ENCODE results near the gene ADGRF4.

ADGRF4 gene, protein sequence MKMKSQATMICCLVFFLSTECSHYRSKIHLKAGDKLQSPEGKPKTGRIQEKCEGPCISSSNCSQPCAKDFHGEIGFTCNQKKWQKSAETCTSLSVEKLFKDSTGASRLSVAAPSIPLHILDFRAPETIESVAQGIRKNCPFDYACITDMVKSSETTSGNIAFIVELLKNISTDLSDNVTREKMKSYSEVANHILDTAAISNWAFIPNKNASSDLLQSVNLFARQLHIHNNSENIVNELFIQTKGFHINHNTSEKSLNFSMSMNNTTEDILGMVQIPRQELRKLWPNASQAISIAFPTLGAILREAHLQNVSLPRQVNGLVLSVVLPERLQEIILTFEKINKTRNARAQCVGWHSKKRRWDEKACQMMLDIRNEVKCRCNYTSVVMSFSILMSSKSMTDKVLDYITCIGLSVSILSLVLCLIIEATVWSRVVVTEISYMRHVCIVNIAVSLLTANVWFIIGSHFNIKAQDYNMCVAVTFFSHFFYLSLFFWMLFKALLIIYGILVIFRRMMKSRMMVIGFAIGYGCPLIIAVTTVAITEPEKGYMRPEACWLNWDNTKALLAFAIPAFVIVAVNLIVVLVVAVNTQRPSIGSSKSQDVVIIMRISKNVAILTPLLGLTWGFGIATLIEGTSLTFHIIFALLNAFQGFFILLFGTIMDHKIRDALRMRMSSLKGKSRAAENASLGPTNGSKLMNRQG

GRCh38 chr6:47698342-47698787, at the start of gene ADGRF4:
TSS of gene ADGRF4 (plus strand) at chr6:47698580. CDS start at chr6:47707246, 8,666 bp downstream.
- no peak for DNase-seq (ENCODE audit: low read depth)

- DNase-seq (ENCODE audit: low read depth), result no peak
Measured at GRCh38 chr6:47650553-47651432, 47.6 kb upstream of the ADGRF4 start.

DNA sequence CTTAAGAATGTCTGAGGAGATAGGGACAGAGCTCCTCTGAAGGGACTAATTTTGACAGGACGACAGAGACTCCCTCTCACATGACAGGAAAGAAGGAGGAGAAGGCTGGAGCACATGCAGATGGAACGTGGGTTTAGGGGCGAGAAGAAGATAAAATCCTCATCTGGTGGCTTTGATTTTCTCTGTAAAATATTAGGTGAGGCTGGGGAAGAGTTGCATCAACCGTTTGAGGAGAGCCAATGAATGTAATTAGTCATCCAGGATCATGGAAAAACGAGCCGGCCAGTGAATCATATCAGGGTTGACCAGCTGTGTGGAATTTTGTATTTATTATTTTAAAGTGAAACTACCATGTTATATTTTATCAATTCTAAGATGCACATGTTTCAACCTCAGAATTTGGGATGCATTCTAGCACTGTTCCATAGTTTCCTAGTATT, 46.9 kb upstream of the ADGRF4 start:
- DNase-seq (ENCODE audit: low read depth), result no peak

DNA sequence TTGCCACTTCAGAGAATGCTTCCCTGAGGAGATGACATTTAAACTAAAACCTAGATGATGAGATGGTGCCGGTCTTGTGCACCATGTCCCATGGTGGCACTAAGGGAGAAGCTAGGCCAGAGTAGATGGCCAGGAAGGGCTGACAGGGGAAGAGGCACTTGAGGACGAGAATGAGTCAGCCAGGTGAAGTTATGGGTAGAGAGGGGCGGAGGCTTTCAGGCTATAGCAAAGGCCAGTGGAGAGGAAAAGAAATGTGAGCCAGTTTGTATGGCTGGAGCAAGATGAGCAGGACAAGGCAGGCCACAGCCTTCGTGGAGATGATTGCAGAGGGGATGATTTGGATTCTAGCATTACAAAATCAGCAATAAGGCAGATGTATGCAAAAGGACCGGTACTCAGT, 44.7 kb upstream of the ADGRF4 start:
- no peak for DNase-seq (ENCODE audit: low read depth)

DNA sequence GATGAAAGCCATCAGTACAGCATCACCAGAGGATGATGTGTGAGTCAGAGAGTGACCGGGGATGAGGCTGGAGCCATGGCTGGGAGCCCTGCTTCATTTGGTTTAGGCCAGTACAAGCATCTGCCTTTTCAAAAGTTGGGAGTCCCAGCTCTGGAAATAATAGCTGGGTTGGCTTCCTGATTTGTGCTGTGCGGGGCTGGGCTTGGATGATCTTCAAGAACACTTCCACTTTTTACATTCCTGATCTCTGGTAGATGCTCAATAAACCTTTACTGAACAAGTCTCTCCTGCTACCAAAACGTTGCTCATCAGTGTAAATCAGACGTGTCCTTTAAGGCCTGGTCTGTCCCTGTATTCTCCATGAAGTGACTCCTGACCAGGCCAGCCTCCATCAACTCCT, 44.1 kb upstream of the ADGRF4 start:
- DNase-seq (ENCODE audit: low read depth), result no peak

GRCh38 chr6:47655719-47656595, 42.4 kb upstream of the ADGRF4 start:
- no peak for DNase-seq (ENCODE audit: low read depth)

DNA sequence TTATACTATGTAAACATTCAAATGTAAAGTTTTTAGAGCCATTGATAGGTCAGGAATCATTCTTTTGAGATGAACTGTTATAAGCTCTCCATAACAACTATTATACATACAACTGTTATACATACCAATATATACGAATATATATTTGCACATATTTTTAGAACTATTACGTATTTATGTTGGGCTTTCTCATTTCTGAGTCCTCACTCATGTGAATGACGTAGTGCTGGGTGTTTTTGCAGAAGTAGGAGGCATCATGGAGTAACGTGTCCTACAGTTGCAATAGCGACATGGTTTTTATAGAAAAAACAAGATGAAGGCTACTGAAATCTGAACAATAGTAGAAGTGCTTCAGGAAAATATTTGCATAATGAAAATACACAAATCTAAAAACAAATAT, 36.4 kb upstream of the ADGRF4 start:
- no peak for DNase-seq (ENCODE audit: low read depth)

DNA sequence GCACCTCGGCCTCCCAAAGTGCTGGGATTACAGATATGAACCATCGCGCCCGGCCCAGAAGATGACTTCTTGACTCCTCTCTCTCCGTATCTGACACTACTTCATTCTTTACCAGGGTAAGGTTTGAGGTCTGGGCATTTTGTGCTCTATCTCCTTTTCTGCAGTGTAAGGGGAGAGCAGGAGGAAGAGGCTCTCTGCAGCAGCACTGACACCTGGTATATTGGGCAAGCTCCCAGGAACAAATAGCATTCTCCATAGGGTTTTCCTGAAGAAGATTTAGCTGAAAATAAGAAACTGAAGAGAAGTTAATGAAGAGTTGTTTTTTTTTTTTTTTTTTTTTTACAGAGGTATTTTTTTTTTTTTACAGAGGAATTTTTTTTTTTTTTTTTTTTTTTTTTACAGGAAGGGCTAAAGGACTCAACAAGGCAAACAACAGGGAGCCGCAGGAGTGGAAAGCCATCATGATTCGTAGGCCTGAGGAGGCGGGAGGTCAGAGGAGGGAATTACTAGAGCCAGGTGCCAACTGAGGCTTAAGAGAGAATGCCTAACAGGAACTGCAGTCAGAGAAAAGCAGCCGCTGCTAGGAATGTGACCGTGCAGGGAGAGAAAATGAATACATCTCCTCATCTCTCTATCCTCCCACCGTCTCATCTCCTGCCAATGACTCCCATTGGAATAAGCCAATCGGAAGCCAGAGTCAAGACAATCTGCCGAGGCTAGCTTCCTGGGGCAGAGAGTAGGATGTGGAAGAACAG, 34.7 kb upstream of the ADGRF4 start:
- no peak for DNase-seq (ENCODE audit: low read depth)

- no peak for DNase-seq (ENCODE audit: low read depth)
Measured at GRCh38 chr6:47665112-47665511, 33.3 kb upstream of the ADGRF4 start.

DNA sequence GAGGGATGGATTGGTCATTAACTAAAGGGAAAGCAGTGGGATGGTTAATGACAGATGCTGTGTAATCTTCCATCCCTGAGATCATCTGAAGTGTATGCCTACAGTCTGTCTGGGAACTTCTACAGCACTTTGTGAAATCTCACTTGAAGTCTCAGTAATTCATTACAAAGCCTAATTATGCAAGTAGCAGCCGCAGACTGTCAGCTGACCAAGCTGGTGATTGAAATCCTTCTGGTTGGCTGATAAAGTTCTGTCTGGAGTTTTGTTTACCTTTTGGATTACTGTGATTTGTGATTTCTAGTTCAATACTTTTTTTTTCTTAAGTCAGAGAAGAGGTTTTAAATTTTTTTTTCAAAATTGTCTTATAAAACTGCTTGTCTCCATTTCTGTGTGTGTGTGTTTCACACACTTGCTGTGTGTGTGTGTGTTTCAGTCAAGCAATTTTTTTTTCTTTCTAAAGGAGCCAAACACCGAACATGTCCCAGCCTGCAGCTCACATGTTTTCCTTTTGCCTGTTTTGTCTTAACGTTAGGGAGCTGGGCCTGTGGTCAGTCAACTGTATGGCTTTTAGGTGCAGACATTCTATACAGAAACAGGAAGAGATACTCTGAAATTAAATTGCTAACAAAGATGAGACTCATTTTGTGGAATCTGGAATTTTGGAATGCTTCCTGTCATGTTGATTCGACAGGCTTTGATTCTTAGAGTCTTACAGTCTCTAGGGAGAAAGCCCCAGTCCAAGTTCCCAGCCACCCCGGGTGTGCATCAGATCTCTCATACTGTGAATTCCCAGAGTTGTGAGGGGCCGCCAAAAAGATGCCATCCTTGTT, 28.5 kb upstream of the ADGRF4 start:
- no peak for DNase-seq (ENCODE audit: low read depth)

DNA sequence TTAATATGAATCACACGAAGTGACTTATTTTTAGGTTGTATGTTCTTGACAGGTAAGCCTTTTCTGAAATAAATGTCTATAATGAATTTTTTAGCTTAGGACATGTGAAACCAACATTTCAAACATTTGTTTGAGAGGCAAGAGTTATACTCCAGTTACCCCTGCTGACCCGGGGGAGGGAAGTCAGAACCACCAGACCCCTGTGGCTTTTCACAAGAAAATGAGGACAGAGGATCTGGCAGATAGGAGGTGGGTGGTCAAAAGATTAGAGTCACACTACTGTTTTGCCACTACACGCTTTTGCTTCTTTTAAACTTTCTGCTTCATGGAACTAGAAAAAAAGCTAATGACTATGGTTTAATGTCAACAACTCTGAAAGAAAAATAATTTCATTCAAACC, 27.5 kb upstream of the ADGRF4 start:
- DNase-seq (ENCODE audit: low read depth), result no peak

DNA sequence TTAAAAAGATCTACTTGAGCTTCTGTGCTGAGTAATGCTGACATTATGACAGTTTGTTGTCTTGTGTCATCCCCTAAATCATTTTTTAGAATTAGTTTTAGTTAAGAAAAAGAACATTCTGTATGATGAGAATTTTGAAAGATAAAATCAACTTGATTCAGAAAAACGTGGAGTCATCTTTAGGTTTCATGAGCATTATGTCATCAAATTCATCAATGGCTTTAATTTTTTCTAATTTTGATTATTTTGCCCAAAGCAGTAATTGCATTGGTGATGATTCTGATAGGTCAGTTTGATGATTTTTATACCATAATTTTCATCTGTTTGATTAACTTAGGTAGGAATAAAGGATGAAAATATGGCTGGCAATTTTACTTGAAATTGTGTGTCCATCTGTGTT, 26.6 kb upstream of the ADGRF4 start:
- DNase-seq (ENCODE audit: low read depth), result no peak

DNA sequence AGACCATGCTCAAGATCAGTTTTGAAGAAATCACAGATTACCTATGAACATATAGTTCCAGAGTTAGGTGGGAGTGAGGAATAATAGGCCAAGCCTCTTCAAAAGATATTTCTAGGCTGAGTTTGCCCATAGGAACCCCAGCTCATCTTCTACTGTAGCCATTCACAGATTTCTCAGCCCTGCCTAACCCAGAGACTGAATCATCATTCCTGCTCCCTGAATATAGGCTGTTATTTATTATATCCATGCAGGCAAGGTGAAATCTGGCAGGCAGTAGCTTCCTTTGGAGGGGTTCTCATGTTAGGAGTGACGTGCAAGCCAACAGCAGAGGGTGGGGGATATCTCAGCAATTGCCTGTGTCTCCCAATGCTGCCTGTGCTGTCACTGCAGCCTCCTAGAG, 25.6 kb upstream of the ADGRF4 start:
- no peak for DNase-seq (ENCODE audit: low read depth)

DNA sequence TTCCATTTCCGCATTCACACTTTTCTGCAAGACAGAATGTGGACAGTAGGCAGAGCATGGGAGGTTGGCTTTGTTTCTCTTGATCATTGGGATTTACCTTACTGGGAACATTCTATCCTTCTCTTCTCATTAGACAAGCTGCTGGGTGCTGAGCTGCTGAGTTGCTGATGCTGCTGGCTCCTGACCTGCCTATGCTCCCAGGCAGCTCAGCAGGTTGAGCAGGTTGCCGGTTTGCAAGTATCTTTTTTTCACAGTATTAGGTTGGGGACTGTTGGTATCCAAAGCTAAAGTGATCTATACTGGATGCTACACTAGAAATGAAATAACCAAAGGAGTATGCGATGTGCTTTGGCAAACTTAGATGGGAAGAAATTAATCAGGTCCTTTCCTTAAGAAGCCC, 23.7 kb upstream of the ADGRF4 start:
- no peak for DNase-seq (ENCODE audit: low read depth)

DNA sequence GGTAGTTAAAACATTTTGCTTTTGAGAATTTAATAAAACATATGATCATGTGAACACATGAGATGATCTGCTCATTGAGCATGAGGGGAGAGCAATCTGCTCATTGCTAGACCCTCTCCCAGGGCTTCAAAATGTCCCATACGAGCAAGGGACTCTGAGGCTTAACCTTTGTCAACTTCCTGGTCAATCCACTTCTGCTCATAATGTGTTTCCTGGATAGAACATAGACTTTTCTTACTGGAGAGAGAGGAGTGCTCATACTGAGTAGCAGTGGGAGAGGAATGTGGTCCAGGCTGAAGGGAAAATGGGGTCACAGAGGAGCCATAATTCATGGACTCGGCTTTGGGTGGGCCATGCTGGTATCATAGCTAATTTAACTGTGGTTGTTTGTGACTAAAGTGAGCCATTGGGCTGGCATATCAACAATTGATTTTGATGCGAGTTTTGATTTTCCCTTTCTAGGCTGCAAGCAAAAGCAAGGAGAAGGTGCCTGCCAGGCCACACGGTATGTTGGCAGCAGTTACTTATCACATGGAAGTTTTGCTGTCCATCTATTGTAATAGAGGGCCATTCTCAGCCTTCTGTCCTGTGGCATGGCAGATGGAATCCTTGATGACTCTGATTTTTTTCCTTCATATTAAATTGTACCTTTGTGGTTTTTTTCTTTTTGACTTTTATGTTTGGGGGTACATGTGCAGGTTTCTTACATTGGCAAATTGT, 20.8 kb upstream of the ADGRF4 start:
- no peak for DNase-seq (ENCODE audit: low read depth)

- no peak for DNase-seq (ENCODE audit: low read depth)
Measured at GRCh38 chr6:47678739-47679138, 19.6 kb upstream of the ADGRF4 start.

DNA sequence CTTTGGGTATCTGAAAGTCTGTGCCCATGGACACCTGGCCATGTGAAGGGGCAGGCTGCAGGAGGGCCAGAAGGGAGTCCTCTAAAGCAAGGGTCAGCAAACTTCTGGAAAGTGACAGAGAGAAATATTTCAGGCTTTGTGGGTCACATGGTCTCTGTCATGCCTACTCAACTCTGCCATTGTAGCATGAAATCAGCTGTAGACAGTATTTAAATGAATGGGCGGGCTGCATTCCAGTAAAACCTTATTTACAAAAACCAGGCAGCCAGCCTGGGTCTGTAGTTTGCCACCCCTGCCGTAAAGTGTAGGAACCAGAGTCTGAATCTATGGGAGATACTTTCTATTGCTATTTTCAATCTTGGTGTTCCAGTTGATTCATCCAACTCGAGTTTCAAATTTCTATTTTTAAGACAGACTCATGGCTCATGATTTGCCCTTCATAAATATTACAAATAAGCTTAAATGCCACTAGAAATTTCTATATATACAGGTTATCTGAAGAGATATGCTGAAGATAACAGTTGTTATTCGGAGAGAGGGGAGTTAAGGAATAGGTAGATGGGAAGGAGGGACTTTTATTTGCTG, 19.0 kb upstream of the ADGRF4 start:
- no peak for DNase-seq (ENCODE audit: low read depth)

DNA sequence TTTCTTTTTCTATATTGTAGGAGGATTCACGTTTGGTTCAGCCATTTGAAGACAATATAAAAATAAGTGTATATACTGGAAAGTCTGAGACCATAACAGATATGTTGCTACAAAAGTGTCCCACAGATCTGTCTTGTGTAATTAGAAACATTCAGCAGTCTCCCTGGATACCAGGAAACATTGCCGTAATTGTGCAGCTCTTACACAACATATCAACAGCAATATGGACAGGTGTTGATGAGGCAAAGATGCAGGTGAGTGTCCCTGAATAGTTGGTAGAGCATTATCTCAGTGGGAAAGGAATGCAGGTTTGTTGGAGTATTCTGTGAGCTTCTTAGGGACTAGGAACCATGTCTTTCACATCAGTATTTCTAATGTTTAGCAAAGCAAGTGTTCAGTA, 18.3 kb upstream of the ADGRF4 start:
- DNase-seq (ENCODE audit: low read depth), result no peak

DNA sequence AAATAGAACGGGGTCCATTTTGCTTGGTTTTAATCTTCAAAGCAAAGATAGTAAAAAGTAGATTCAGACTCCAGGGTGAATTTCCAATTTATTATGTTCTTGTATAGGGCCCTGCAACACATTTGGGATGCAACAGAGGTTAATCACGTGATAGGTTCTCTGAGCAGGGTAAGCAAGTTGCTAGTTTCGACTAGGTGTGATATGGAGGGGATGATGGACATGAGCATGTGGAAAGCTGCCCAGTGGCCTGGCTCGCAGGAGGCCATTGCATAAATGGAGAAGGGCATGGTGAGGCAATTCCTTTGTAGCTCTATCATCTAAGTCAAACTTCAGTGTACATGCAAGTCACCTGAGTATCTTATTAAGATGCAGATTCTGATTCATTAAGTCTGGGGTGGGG, 17.7 kb upstream of the ADGRF4 start:
- DNase-seq (ENCODE audit: low read depth), result no peak

Data from stimulated activated CD8-positive, alpha-beta memory T cell treated with anti-CD3 and anti-CD28 coated beads, Interleukin-7, amount 100 ng/mL, for 24 hours (primary cell).